K562 (cell line): ENCODE measurements around the gene SNX25. TPM values are rescaled to one million over a fixed set of nuclear protein-coding genes. Genes with fewer than 3 reads are reported as not detected.

ENCODE experiments used
- BMI1 ChIP-seq: fragments of 150-350 bp; IDR thresholded peaks from 2 replicates; pipeline ENCODE4 v1.6.1; 2014; ENCODE audit warnings: low read length
- GATAD2A ChIP-seq: fragments of 450-650 bp; IDR thresholded peaks from 2 replicates; pipeline ENCODE4 v1.6.1; 2017
- HBP1 ChIP-seq: fragments of 450-650 bp; formaldehyde crosslinking; IDR thresholded peaks from 2 replicates; pipeline ENCODE4 v1.4.0; 2022; ENCODE audit warnings: missing genetic modification characterization
- HOXB6 ChIP-seq: fragments of 250-450 bp; sonication (Bioruptor Pico); IDR thresholded peaks from 2 replicates; pipeline ENCODE4 v1.5.1; 2022; ENCODE audit warnings: mild to moderate bottlenecking, borderline replicate concordance
- JUND ChIP-seq, 2 experiments: IDR thresholded peaks; 2 replicates in 1 of 2; 3 replicates in 1 of 2; pipeline ENCODE4 v1.6.1; 2011; ENCODE audit warnings: borderline replicate concordance in 2 of 2, low read depth in 2 of 2, low read length in 2 of 2, improper control_type of control experiment in 1 of 2, missing biosample characterization in 1 of 2, missing genetic modification characterization in 1 of 2, missing genetic modification reagents in 1 of 2
- L3MBTL2 ChIP-seq: fragments of 450-650 bp; IDR thresholded peaks from 2 replicates; pipeline ENCODE4 v1.6.1; 2016; ENCODE audit warnings: mild to moderate bottlenecking, moderate library complexity
- NFE2 ChIP-seq: IDR thresholded peaks from 2 replicates; pipeline ENCODE4 v1.6.1; 2014; ENCODE audit warnings: antibody characterized with exemption, low read depth
- PBX2 ChIP-seq, 2 experiments: IDR thresholded peaks in 1 of 2; conservative IDR thresholded peaks in 1 of 2; 2 replicates each; pipeline ENCODE4 v1.6.1; 2016; ENCODE audit warnings: low read depth in 2 of 2, mild to moderate bottlenecking in 1 of 2, missing compliant biosample characterization in 1 of 2, missing genetic modification characterization in 1 of 2, moderate library complexity in 1 of 2
- PHF20 ChIP-seq: fragments of 450-650 bp; IDR thresholded peaks from 2 replicates; pipeline ENCODE4 v1.6.1; 2018; ENCODE audit not compliant: partially characterized antibody
- SMAD4 ChIP-seq: fragments of 250-450 bp; sonication (Bioruptor Pico); conservative IDR thresholded peaks from 2 replicates; pipeline ENCODE4 v1.8.0; 2021; ENCODE audit warnings: inconsistent platforms, mild to moderate bottlenecking, moderate library complexity
- SMARCA5 ChIP-seq: fragments of 450-650 bp; IDR thresholded peaks from 2 replicates; pipeline ENCODE4 v1.6.1; 2016
- SMARCC2 ChIP-seq: fragments of 450-650 bp; IDR thresholded peaks from 2 replicates; pipeline ENCODE4 v1.6.1; 2017; ENCODE audit warnings: antibody characterized with exemption, moderate library complexity, mild to moderate bottlenecking, low read depth
- SMARCE1 ChIP-seq: fragments of 450-650 bp; IDR thresholded peaks from 2 replicates; pipeline ENCODE4 v1.7.1; 2016; ENCODE audit warnings: mild to moderate bottlenecking
- YY1 ChIP-seq, 3 experiments: IDR thresholded peaks; 2 replicates each; pipeline ENCODE4 v1.6.1; 2011; ENCODE audit warnings: low read length in 2 of 3, mild to moderate bottlenecking in 2 of 3, moderate library complexity in 2 of 3, borderline replicate concordance in 1 of 3, control low read depth in 1 of 3, low read depth in 1 of 3; ENCODE audit not compliant: insufficient read depth in 3 of 3, insufficient replicate concordance in 2 of 3, control insufficient read depth in 1 of 3, insufficient read length in 1 of 3; ENCODE audit errors: extremely low read depth in 1 of 3
- ZEB2 ChIP-seq: fragments of 450-650 bp; IDR thresholded peaks from 2 replicates; pipeline ENCODE4 v1.6.1; 2016
- ZNF778 ChIP-seq: fragments of 450-650 bp; formaldehyde crosslinking; IDR thresholded peaks from 2 replicates; pipeline ENCODE4 v1.4.0; 2020; ENCODE audit warnings: mild to moderate bottlenecking, moderate library complexity
- polyA plus RNA-seq, 8 experiments: library from polyadenylated mRNA; depleted of rRNA in 4 of 8; stranded (reverse) in 5 of 8; unstranded in 3 of 8; fragments of >200 nt; fragmentation: Nextera tagmentation in 2 of 8; fragmentation: Illumina TruSeq in 1 of 8; extraction: Ambion mirVana in 2 of 8; extraction: Trizol in 1 of 8; gene quantifications; 2 replicates each; pipeline versions ENCODE4 v1.2.1 to v1.2.3, GENCODE V29; 2011 to 2014; ENCODE audit warnings: inconsistent platforms in 1 of 8, missing spikeins in 1 of 8
- total RNA-seq, 7 experiments: library from RNA; depleted of rRNA in 6 of 7; stranded (reverse); fragments of >200 nt in 6 of 7; fragmentation: Illumina TruSeq in 2 of 7; extraction: Trizol in 2 of 7; gene quantifications; 2 replicates each; pipeline versions ENCODE4 v1.2.1 to v1.2.3, GENCODE V29; 2011 to 2021; ENCODE audit warnings: low replicate concordance in 1 of 7
- TF ChIP-seq, protein P1 (sequence below): fragments of 450-650 bp; IDR thresholded peaks from 2 replicates; pipeline ENCODE4 v1.6.1; 2017; ENCODE audit warnings: antibody characterized with exemption
- TF ChIP-seq, protein P2 (sequence below): fragments of 450-650 bp; IDR thresholded peaks from 2 replicates; pipeline ENCODE4 v1.6.1; 2017; ENCODE audit warnings: mild to moderate bottlenecking, moderate library complexity

The SNX25 gene
- total and polyA plus RNA-seq, 9 of the 15 experiments (the other 6 are each of a cell fraction or from before 2014, with no cell fraction given): 2.5 to 23.4 (median 13.3) TPM

GRCh38 chr4:185190306-185190856 lies 19.0 kb upstream of the SNX25 start (continued):
- TF ChIP-seq JUND (IDR thresholded peaks at IDR 0.05; ENCODE audit: borderline replicate concordance, low read depth, low read length) (peak; percentile 40; the same call in 1 of the 2 replicates), JUND (tag; IDR thresholded peaks at IDR 0.05; ENCODE audit: borderline replicate concordance, low read depth, low read length) (0 out of 3 replicates have a peak, but pooled peaks have one; percentile 23), PHF20 (no peak), SMARCE1 (peak; percentile 46; the same call in 1 of the 2 replicates), ZEB2 (peak; percentile 65; the same call in 1 of the 2 replicates), HOXB6 (CRISPR knock-in tag) (no peak), GATAD2A (0 out of 2 replicates have a peak, but pooled peaks have one; percentile 55), SMARCA5 (no peak), L3MBTL2 (0 out of 2 replicates have a peak, but pooled peaks have one; percentile 23), HBP1 (CRISPR knock-in tag) (no peak), SMAD4 (peak; percentile 71; the same call in 1 of the 2 replicates), YY1 (IDR thresholded peaks at IDR 0.05; ENCODE audit: borderline replicate concordance in 1 of 3, control insufficient read depth in 1 of 3, extremely low read depth in 1 of 3, insufficient read depth in 3 of 3, insufficient read length in 1 of 3, insufficient replicate concordance in 2 of 3, low read depth in 1 of 3, low read length in 2 of 3) (no peak), NFE2 (no peak), ZNF778 (CRISPR knock-in tag) (no peak), PBX2 (CRISPR knock-in tag; IDR thresholded peaks at IDR 0.05; ENCODE audit: low read depth) (no peak), PBX2 (tag; conservative IDR thresholded peaks at IDR 0.05; ENCODE audit: low read depth) (no peak), BMI1 (no peak), SMARCC2 (no peak)
- TF ChIP-seq, protein P1, sequence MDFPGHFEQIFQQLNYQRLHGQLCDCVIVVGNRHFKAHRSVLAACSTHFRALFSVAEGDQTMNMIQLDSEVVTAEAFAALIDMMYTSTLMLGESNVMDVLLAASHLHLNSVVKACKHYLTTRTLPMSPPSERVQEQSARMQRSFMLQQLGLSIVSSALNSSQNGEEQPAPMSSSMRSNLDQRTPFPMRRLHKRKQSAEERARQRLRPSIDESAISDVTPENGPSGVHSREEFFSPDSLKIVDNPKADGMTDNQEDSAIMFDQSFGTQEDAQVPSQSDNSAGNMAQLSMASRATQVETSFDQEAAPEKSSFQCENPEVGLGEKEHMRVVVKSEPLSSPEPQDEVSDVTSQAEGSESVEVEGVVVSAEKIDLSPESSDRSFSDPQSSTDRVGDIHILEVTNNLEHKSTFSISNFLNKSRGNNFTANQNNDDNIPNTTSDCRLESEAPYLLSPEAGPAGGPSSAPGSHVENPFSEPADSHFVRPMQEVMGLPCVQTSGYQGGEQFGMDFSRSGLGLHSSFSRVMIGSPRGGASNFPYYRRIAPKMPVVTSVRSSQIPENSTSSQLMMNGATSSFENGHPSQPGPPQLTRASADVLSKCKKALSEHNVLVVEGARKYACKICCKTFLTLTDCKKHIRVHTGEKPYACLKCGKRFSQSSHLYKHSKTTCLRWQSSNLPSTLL: no peak
- TF ChIP-seq, protein P2, sequence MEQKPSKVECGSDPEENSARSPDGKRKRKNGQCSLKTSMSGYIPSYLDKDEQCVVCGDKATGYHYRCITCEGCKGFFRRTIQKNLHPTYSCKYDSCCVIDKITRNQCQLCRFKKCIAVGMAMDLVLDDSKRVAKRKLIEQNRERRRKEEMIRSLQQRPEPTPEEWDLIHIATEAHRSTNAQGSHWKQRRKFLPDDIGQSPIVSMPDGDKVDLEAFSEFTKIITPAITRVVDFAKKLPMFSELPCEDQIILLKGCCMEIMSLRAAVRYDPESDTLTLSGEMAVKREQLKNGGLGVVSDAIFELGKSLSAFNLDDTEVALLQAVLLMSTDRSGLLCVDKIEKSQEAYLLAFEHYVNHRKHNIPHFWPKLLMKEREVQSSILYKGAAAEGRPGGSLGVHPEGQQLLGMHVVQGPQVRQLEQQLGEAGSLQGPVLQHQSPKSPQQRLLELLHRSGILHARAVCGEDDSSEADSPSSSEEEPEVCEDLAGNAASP: no peak
